Tongue (tissue), 1 donor: ENCODE data around the gene SAMD9. TPM values are rescaled to one million over a fixed set of nuclear protein-coding genes. Genes with fewer than 3 reads are reported as not detected.

Experiments used
- total RNA-seq: library from RNA; depleted of rRNA; stranded (reverse); fragments of >200 nt; gene quantifications from one replicate; pipeline ENCODE4 v1.2.3, GENCODE V29; 2014

The SAMD9 gene
- total RNA-seq, 1 donor from 2014 or later, result 10.9 TPM

Other genes starting within 250 kb of the SAMD9 start
- gene SAMD9L, start 30.4 kb upstream of the SAMD9 start, total RNA-seq, result 11.8 TPM
- 0.21 TPM for gene HEPACAM2, start 108.5 kb upstream of the SAMD9 start, total RNA-seq
- gene VPS50, start 114.4 kb upstream of the SAMD9 start, total RNA-seq, result 61.7 TPM